Neural cell (in vitro differentiated cells): ENCODE results near the gene SFXN2. TPM values are rescaled to one million over a fixed set of nuclear protein-coding genes. Genes with fewer than 3 reads are reported as not detected.

Source experiments
- H2AFZ ChIP-seq: fragments of 200-600, 300-800 bp; sonication (generic), shearing (Covaris generic); 2 replicates; pipeline ENCODE4 v1.6.0; 2014; ENCODE audit warnings: low read depth, mild to moderate bottlenecking, antibody characterized with exemption, low read length, moderate library complexity
- H3F3A ChIP-seq: fragments of 200-600 bp; shearing (Covaris generic); 2 replicates; pipeline ENCODE4 v1.6.1; 2016; ENCODE audit warnings: mild to moderate bottlenecking, moderate library complexity, mixed read lengths, antibody characterized with exemption, low read length; ENCODE audit not compliant: insufficient read depth, poor library complexity, severe bottlenecking
- H3K27ac ChIP-seq: fragments of 200-600, 300-800 bp; sonication (generic), shearing (Covaris generic); 2 replicates; pipeline ENCODE4 v1.5.1; 2014; ENCODE audit warnings: mild to moderate bottlenecking, low read length, moderate library complexity
- H3K27me3 ChIP-seq: fragments of 300-800, 200-600 bp; sonication (generic), shearing (Covaris generic); 2 replicates; pipeline ENCODE4 v1.6.0; 2014; ENCODE audit warnings: mild to moderate bottlenecking, low read depth, low read length, moderate library complexity; ENCODE audit not compliant: insufficient read depth
- H3K36me3 ChIP-seq: fragments of 300-800, 200-600 bp; sonication (generic), shearing (Covaris generic); 2 replicates; pipeline ENCODE4 v1.5.1; 2014; ENCODE audit warnings: mild to moderate bottlenecking, antibody characterized with exemption, low read length, moderate library complexity; ENCODE audit not compliant: insufficient read depth
- H3K4me2 ChIP-seq: fragments of 300-800, 200-600 bp; sonication (generic), shearing (Covaris generic); 2 replicates; pipeline ENCODE4 v1.6.0; 2014; ENCODE audit warnings: mild to moderate bottlenecking, low read length
- H3K4me3 ChIP-seq: fragments of 300-800, 200-600 bp; sonication (generic), shearing (Covaris generic); 2 replicates; pipeline ENCODE4 v1.5.1; 2014; ENCODE audit warnings: mild to moderate bottlenecking, low read length, moderate library complexity
- H3K79me2 ChIP-seq: fragments of 200-600 bp; shearing (Covaris generic); replicated peaks from 2 replicates; pipeline ENCODE4 v1.6.0; 2014; ENCODE audit warnings: mild to moderate bottlenecking, low read length, moderate library complexity; ENCODE audit not compliant: insufficient read depth
- H3K9ac ChIP-seq: fragments of 300-800, 200-600 bp; sonication (generic), shearing (Covaris generic); 2 replicates; pipeline ENCODE4 v1.6.1; 2016; ENCODE audit warnings: mild to moderate bottlenecking, low read length, mixed read lengths
- H3K9me2 ChIP-seq: fragments of 200-600 bp; shearing (Covaris generic); 2 replicates; pipeline ENCODE4 v1.6.1; 2016; ENCODE audit warnings: mild to moderate bottlenecking, low read length, mixed read lengths; ENCODE audit not compliant: insufficient read depth
- H3K9me3 ChIP-seq: fragments of 200-600, 300-800 bp; sonication (generic), shearing (Covaris generic); 2 replicates; pipeline ENCODE4 v1.6.1; 2016; ENCODE audit warnings: mild to moderate bottlenecking, mixed run types, low read length, moderate library complexity, mixed read lengths
- H4K20me1 ChIP-seq: fragments of 200-600 bp; shearing (Covaris generic); 2 replicates; pipeline ENCODE4 v1.6.1; 2016; ENCODE audit warnings: mild to moderate bottlenecking, mixed run types; ENCODE audit not compliant: insufficient read depth
- EP300 ChIP-seq: fragments of 450-650 bp; conservative IDR thresholded peaks from 2 replicates; pipeline ENCODE4 v1.6.1; 2014; ENCODE audit warnings: antibody characterized with exemption, mild to moderate bottlenecking, moderate library complexity; ENCODE audit not compliant: poor library complexity, severe bottlenecking
- EZH2 ChIP-seq: fragments of 200-600, 300-800 bp; shearing (Covaris generic), sonication (generic); IDR thresholded peaks from 2 replicates; pipeline ENCODE4 v1.6.1; 2014; ENCODE audit warnings: antibody characterized with exemption, low read length, borderline replicate concordance, mild to moderate bottlenecking; ENCODE audit not compliant: insufficient read depth, poor library complexity, severe bottlenecking
- POLR2AphosphoS5 ChIP-seq: IDR thresholded peaks from 2 replicates; pipeline ENCODE4 v1.6.1; 2012
- RAD21 ChIP-seq: fragments of 450-650 bp; conservative IDR thresholded peaks from 2 replicates; pipeline ENCODE4 v1.6.1; 2014; ENCODE audit warnings: antibody characterized with exemption, mild to moderate bottlenecking, moderate library complexity
- SMC3 ChIP-seq: fragments of 450-650 bp; conservative IDR thresholded peaks from 2 replicates; pipeline ENCODE4 v1.6.1; 2014; ENCODE audit warnings: antibody characterized with exemption, mild to moderate bottlenecking, moderate library complexity; ENCODE audit not compliant: poor library complexity
- polyA plus RNA-seq: library from polyadenylated mRNA; depleted of rRNA; stranded (reverse); fragments of >200 nt; gene quantifications from 2 replicates; pipeline ENCODE4 v1.2.3, GENCODE V29; 2014
- TF ChIP-seq, protein P1 (sequence below): fragments of 450-650 bp; IDR thresholded peaks from 2 replicates; pipeline ENCODE4 v1.5.1; 2014; ENCODE audit warnings: antibody characterized with exemption, mild to moderate bottlenecking, moderate library complexity; ENCODE audit not compliant: poor library complexity, severe bottlenecking
- TF ChIP-seq, protein P2 (sequence below): IDR thresholded peaks from 2 replicates; pipeline ENCODE4 v1.6.1; 2012; ENCODE audit warnings: borderline replicate concordance

Gene SFXN2
- polyA plus RNA-seq, 1 donor from 2014 or later, result 16.0 TPM

DNA sequence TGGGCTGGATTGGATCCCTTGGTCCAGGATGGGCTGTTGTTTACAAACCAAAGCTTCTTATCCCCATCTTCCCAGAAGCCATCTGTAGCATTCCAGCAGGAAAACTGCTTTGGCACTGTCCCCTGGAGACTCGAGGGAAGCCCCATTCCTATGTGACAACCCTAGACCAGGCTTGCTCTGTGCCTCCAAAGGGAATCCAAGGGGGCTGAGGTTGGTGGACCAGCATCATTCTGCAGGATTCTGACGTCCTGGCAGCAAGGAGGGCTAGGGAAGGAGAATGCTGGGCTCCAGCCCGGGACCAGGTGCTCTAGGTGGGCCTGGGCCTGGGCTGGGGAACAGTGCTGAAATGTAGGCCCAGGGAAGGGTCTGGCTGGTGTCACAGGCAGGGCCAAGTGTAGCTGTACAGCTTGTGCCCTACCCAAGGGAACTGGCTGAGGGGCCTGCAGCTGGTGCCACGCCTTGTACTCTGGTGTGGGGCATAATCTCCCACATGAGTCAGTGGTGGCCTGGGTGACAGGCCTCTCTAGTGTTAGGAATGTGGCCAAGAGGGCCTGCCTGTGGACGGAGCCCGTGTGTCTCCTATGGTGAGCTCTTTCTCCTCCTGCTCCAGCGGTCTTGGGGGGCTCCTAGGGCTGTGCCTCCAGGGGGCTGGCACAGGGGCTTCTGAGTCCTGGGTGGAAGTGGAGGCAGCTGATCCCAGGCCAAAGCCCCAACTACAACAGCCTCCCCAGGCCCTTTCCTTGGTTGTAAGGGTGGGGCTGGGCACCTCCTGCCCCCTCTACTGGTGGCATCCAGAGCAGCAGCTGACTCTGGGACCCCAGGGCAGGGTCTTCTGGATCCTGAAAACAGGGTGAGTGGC, 45.0 kb upstream of the SFXN2 start:
- H3K4me2 ChIP-seq, result no peak overlapping the region
- no peaks in the 10 kb centered on the region for H3K79me2 ChIP-seq
- no peak overlapping the region for H3K27ac ChIP-seq
- no peaks in the 10 kb centered on the region for H3K9me2 ChIP-seq
- no peaks in the 10 kb centered on the region for H4K20me1 ChIP-seq
- H3K27me3 ChIP-seq, result no peaks in the 10 kb centered on the region
- H3K9ac ChIP-seq, result no peak overlapping the region
- H2AFZ ChIP-seq, result no peak overlapping the region
- H3F3A ChIP-seq, result no peaks in the 10 kb centered on the region
- TF ChIP-seq, protein P1, sequence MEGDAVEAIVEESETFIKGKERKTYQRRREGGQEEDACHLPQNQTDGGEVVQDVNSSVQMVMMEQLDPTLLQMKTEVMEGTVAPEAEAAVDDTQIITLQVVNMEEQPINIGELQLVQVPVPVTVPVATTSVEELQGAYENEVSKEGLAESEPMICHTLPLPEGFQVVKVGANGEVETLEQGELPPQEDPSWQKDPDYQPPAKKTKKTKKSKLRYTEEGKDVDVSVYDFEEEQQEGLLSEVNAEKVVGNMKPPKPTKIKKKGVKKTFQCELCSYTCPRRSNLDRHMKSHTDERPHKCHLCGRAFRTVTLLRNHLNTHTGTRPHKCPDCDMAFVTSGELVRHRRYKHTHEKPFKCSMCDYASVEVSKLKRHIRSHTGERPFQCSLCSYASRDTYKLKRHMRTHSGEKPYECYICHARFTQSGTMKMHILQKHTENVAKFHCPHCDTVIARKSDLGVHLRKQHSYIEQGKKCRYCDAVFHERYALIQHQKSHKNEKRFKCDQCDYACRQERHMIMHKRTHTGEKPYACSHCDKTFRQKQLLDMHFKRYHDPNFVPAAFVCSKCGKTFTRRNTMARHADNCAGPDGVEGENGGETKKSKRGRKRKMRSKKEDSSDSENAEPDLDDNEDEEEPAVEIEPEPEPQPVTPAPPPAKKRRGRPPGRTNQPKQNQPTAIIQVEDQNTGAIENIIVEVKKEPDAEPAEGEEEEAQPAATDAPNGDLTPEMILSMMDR, result peak; percentile 46
- TF ChIP-seq POLR2AphosphoS5 (peak; percentile 0), RAD21 (no peak), SMC3 (peak; percentile 15)
- TF ChIP-seq, protein P2, sequence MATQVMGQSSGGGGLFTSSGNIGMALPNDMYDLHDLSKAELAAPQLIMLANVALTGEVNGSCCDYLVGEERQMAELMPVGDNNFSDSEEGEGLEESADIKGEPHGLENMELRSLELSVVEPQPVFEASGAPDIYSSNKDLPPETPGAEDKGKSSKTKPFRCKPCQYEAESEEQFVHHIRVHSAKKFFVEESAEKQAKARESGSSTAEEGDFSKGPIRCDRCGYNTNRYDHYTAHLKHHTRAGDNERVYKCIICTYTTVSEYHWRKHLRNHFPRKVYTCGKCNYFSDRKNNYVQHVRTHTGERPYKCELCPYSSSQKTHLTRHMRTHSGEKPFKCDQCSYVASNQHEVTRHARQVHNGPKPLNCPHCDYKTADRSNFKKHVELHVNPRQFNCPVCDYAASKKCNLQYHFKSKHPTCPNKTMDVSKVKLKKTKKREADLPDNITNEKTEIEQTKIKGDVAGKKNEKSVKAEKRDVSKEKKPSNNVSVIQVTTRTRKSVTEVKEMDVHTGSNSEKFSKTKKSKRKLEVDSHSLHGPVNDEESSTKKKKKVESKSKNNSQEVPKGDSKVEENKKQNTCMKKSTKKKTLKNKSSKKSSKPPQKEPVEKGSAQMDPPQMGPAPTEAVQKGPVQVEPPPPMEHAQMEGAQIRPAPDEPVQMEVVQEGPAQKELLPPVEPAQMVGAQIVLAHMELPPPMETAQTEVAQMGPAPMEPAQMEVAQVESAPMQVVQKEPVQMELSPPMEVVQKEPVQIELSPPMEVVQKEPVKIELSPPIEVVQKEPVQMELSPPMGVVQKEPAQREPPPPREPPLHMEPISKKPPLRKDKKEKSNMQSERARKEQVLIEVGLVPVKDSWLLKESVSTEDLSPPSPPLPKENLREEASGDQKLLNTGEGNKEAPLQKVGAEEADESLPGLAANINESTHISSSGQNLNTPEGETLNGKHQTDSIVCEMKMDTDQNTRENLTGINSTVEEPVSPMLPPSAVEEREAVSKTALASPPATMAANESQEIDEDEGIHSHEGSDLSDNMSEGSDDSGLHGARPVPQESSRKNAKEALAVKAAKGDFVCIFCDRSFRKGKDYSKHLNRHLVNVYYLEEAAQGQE, result no peak
- no peaks in the 10 kb centered on the region for H3K9me3 ChIP-seq
- H3K4me3 ChIP-seq, result no peak overlapping the region
- H3K36me3 ChIP-seq, result no peaks in the 10 kb centered on the region

DNA sequence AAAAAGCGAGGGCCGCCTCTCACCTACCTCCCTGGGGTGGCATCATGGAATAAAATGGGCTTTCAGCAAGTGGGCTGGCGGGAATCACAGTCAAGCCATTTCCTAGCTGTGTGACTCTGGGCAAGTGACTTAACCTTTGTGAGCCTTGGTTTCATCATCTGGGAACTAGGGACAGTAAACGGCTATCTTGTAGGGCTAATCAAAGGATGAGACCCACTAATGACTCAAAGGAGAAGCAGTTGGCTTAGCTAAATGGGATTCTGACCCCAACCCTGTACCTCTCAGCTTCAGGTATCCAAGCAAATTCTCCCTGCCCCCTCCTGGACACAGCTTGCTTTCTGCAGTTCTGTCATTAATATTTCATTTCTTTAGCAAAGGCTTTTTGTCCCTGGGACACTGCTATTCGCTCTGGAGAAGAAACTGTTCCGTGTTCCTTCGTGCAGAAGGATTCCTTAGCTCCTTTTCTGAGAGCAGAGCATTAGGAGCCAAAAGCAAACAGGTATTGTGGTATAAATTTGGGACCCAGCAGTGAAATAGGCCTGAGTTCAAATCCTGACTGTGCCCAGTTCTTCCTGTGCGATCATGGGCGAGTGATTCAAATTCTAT, 44.3 kb upstream of the SFXN2 start:
- Histone ChIP-seq H3K4me2 (no peak overlapping the region), H3K27ac (peak overlapping the region; percentile 68)
- TF ChIP-seq SMC3, result no peak
- TF ChIP-seq, protein P1, result no peak
- TF ChIP-seq POLR2AphosphoS5, result no peak
- TF ChIP-seq EP300, result no peak
- TF ChIP-seq EZH2, result no peak

More for the DNA sequence above, 44.3 kb upstream of the SFXN2 start:
- Histone ChIP-seq H3K4me3 (peak overlapping the region; percentile 44), H3K79me2 (no peaks in the 10 kb centered on the region), H3K9ac (peak overlapping the region; percentile 49), H3K9me2 (no peaks in the 10 kb centered on the region), H3F3A (no peaks in the 10 kb centered on the region), H3K36me3 (no peaks in the 10 kb centered on the region), H4K20me1 (no peaks in the 10 kb centered on the region), H3K9me3 (no peaks in the 10 kb centered on the region), H2AFZ (no peak overlapping the region), H3K27me3 (no peaks in the 10 kb centered on the region)
